ENCODE measurements around the gene ANKRD39. TPM values are rescaled to one million over a fixed set of nuclear protein-coding genes. Genes with fewer than 3 reads are reported as not detected.

Gene ANKRD39
- total and polyA plus RNA-seq, 9 of the 15 experiments (the other 6 are each of a cell fraction or from before 2014, with no cell fraction given) = 8.2 to 33.1 (median 23.8) TPM

DNA sequence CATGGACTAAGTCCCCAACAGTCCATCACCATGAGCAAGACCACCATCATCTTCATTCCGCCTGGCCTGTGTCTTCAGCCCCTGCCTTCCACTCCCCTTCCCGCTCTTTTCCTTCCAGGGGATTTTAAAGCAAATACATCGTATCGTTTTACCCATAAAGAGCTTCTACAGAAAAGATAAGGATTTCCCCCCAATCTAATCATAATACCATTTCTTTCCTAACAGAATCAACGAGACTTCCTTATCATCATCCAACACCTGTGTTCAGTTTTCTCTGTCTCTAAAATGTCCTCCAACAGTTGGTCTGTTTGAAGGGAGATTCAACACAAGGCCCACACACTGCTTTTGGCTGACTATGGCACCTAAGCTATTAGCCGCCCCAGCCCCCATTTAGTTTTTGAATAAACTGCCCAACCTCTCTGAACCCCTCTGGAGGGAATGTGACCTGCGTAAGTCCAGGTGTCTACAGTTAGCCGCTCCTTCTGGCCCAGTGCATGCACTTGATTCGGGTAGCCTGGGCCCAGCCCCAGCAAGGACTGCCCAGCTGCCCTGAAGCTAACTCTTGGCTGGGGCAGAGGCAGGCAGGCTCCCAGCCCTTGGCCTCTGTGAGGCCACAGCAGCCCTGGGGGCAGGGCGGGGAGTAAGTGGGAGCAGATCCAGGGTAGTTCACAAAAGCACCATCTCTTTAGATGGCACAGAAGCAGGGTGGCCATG is 37.4 kb upstream of the ANKRD39 start (continued):
- TF ChIP-seq, protein P1, sequence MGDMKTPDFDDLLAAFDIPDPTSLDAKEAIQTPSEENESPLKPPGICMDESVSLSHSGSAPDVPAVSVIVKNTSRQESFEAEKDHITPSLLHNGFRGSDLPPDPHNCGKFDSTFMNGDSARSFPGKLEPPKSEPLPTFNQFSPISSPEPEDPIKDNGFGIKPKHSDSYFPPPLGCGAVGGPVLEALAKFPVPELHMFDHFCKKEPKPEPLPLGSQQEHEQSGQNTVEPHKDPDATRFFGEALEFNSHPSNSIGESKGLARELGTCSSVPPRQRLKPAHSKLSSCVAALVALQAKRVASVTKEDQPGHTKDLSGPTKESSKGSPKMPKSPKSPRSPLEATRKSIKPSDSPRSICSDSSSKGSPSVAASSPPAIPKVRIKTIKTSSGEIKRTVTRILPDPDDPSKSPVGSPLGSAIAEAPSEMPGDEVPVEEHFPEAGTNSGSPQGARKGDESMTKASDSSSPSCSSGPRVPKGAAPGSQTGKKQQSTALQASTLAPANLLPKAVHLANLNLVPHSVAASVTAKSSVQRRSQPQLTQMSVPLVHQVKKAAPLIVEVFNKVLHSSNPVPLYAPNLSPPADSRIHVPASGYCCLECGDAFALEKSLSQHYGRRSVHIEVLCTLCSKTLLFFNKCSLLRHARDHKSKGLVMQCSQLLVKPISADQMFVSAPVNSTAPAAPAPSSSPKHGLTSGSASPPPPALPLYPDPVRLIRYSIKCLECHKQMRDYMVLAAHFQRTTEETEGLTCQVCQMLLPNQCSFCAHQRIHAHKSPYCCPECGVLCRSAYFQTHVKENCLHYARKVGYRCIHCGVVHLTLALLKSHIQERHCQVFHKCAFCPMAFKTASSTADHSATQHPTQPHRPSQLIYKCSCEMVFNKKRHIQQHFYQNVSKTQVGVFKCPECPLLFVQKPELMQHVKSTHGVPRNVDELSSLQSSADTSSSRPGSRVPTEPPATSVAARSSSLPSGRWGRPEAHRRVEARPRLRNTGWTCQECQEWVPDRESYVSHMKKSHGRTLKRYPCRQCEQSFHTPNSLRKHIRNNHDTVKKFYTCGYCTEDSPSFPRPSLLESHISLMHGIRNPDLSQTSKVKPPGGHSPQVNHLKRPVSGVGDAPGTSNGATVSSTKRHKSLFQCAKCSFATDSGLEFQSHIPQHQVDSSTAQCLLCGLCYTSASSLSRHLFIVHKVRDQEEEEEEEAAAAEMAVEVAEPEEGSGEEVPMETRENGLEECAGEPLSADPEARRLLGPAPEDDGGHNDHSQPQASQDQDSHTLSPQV (IDR thresholded peaks at IDR 0.05) = peak; percentile 96
- peak; percentile 80 for TF ChIP-seq STAT5A (IDR thresholded peaks at IDR 0.05; ENCODE audit: borderline replicate concordance, low read length)
- TF ChIP-seq SMARCE1 (IDR thresholded peaks at IDR 0.05) = peak; percentile 88

DNA sequence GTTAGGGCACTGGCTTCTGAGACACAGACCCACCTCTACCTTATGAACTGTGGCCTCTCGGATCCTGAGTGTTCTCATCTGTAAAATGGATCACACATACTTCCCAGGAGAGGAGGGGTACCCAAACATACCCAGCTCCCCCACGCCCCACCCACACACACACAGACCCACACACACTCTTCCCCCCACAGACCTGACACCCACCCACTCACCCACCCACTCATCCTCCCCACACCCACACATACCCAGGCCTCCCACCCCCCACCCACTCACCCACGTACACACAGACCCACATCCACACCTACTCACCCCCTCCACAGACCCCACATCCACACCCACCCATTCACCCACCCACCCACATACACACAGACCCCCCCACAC is 36.3 kb upstream of the ANKRD39 start:
- Histone ChIP-seq H3K4me1 (replicated peaks in 1 of 2; ENCODE audit: control insufficient read depth in 2 of 2, insufficient read depth in 2 of 2, low read length in 2 of 2) (peaks cover 72 to 88% of the 10 kb centered on the region in 2 experiments), H3K79me2 (ENCODE audit: control insufficient read depth, insufficient read depth, low read length) (peaks cover 63% of the 10 kb centered on the region), H3K4me3 (peak overlapping the region; percentile 45; the same call in 1 of the 2 replicates), H3K9me3 (replicated peaks; ENCODE audit: control insufficient read depth, insufficient read depth, low read depth, low read length) (no peaks in the 10 kb centered on the region), H3K4me2 (ENCODE audit: insufficient read depth, low read length) (peak overlapping the region; percentile 91), H2AFZ (ENCODE audit: low read depth, low read length) (no peak overlapping the region), H3K9me1 (ENCODE audit: control insufficient read depth, insufficient read depth, low read length) (no peaks in the 10 kb centered on the region), H3K36me3 (ENCODE audit: control insufficient read depth, insufficient read depth, low read length) (peaks cover 46% of the 10 kb centered on the region), H4K20me1 (replicated peaks; ENCODE audit: control insufficient read depth, insufficient read depth, low read length) (no peaks in the 10 kb centered on the region), H3K9ac (ENCODE audit: insufficient read depth in 1 of 2, low read depth in 2 of 2, low read length in 2 of 2) (peak overlapping the region; percentile 72 to 93), H3K27me3 (ENCODE audit: control insufficient read depth in 2 of 2, insufficient read depth in 2 of 2, low read length in 2 of 2) (no peaks in the 10 kb centered on the region), H3K27ac (ENCODE audit: extremely low read depth, low read depth, low read length) (peak overlapping the region; percentile 77)
- intact Hi-C loops (cut with micrococcal nuclease) = loop anchor here (2.0 kb wide), 1 partner anchor 25 kb away; no protein-coding TSS in a partner anchor
- peak; percentile 95 for TF ChIP-seq EGR1 (conservative IDR thresholded peaks at IDR 0.05)
- TF ChIP-seq TEAD4 (IDR thresholded peaks at IDR 0.05; ENCODE audit: low read length) = peak; percentile 53; the same call in 1 of the 2 replicates
- TF ChIP-seq TEAD4 (CRISPR knock-in tag; IDR thresholded peaks at IDR 0.05; ENCODE audit: borderline replicate concordance) = no peak
- TF ChIP-seq, protein P2, sequence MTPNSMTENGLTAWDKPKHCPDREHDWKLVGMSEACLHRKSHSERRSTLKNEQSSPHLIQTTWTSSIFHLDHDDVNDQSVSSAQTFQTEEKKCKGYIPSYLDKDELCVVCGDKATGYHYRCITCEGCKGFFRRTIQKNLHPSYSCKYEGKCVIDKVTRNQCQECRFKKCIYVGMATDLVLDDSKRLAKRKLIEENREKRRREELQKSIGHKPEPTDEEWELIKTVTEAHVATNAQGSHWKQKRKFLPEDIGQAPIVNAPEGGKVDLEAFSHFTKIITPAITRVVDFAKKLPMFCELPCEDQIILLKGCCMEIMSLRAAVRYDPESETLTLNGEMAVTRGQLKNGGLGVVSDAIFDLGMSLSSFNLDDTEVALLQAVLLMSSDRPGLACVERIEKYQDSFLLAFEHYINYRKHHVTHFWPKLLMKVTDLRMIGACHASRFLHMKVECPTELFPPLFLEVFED (CRISPR knock-in tag; conservative IDR thresholded peaks at IDR 0.05) = no peak
- TF ChIP-seq PCBP2 (IDR thresholded peaks at IDR 0.05; ENCODE audit: low read depth, low read length, poor library complexity, severe bottlenecking) = no peak
- no peak for TF ChIP-seq PPARD (CRISPR knock-in tag; IDR thresholded peaks at IDR 0.05)
- peak; percentile 38; the same call in 1 of the 2 replicates for TF ChIP-seq BCOR (IDR thresholded peaks at IDR 0.05)
- TF ChIP-seq, protein P3, sequence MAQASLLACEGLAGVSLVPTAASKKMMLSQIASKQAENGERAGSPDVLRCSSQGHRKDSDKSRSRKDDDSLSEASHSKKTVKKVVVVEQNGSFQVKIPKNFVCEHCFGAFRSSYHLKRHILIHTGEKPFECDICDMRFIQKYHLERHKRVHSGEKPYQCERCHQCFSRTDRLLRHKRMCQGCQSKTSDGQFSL (CRISPR knock-in tag; IDR thresholded peaks at IDR 0.05) = 0 out of 2 replicates have a peak, but pooled peaks have one; percentile 37
- TF ChIP-seq, protein P3 (tag; IDR thresholded peaks at IDR 0.05) = no peak
- WGBS (ENCODE audit: insufficient coverage, low coverage, missing lambda C conversion rate) = 33% methylated on average over 1 of the region's 3 CpGs
- CTCF ChIA-PET (ENCODE audit: low intra/inter-chr PET ratio) = no interaction called here
- no peak for FAIRE-seq
- BruUV-seq (replicated peaks) = no TSS peak
- POLR2A ChIA-PET = interaction anchor here (0.7 to 9.0 kb wide), 4 partner anchors 13 to 25 kb away, joined by 4 to 112 read pairs (median 4); no protein-coding TSS in a partner anchor
- DNase-seq (ENCODE audit: extremely low read depth in 1 of 4, low spot score in 3 of 4) = no peak
- in situ Hi-C loops (cut with MboI) = no loop called here
- no peak for ATAC-seq

Data from K562 (cell line).